IMR-90 (cell line): ENCODE results near the gene NAV1. TPM values are rescaled to one million over a fixed set of nuclear protein-coding genes. Genes with fewer than 3 reads are reported as not detected.

Experiments
- ATAC-seq: fragments of 200-7000 bp; cut with Tn5 transposase; 2 replicates; pipeline ENCODE4 v1.9.1; 2020; ENCODE audit warnings: low read depth, mild to moderate bottlenecking, moderate library complexity
- BruUV-seq: library from RNA; stranded (reverse); fragments of 400-500 nt; replicated peaks from 2 replicates; lab custom pipeline; 2021; lab: Mats Ljungman, UMichigan
- CTCF ChIA-PET: fragments of 300-600 bp; formaldehyde crosslinking; extraction: SDS; loops from one replicate; lab custom pipeline; 2021; ENCODE audit warnings: antibody characterized with exemption; lab: Yijun Ruan, JAX
- POLR2A ChIA-PET: fragments of 300-600 bp; sonication (Branson Sonifier 250); formaldehyde crosslinking; loops from one replicate; lab custom pipeline; 2022; ENCODE audit warnings: antibody characterized with exemption; ENCODE audit not compliant: unreplicated experiment; lab: Charles Lee
- DNase-seq: peaks from one replicate; pipeline ENCODE4 v3.0.0; 2013
- H2AFZ ChIP-seq: replicated peaks from 2 replicates; pipeline ENCODE3; 2013; ENCODE audit warnings: low read length, mild to moderate bottlenecking; ENCODE audit not compliant: poor library complexity
- H2AK5ac ChIP-seq: 2 replicates; pipeline ENCODE4 v1.6.1; 2013; ENCODE audit warnings: low read depth, low read length, inconsistent platforms
- H2AK9ac ChIP-seq: replicated peaks from 2 replicates; pipeline ENCODE3; 2013; ENCODE audit warnings: mild to moderate bottlenecking, low read depth, low read length, moderate library complexity; ENCODE audit not compliant: poor library complexity
- H2BK120ac ChIP-seq: 2 replicates; pipeline ENCODE4 v1.6.1; 2013; ENCODE audit warnings: low read depth, low read length, inconsistent platforms
- H2BK15ac ChIP-seq: 3 replicates; pipeline ENCODE4 v1.6.1; 2013; ENCODE audit warnings: low read depth, low read length, inconsistent platforms
- H2BK20ac ChIP-seq: 2 replicates; pipeline ENCODE4 v1.6.1; 2013; ENCODE audit warnings: low read depth, mild to moderate bottlenecking, inconsistent platforms, low read length, moderate library complexity
- H2BK5ac ChIP-seq: 2 replicates; pipeline ENCODE4 v1.6.1; 2013; ENCODE audit warnings: mild to moderate bottlenecking, low read depth, low read length, inconsistent platforms; ENCODE audit not compliant: poor library complexity, severe bottlenecking
- H3K14ac ChIP-seq: replicated peaks from 2 replicates; pipeline ENCODE4 v1.6.1; 2013; ENCODE audit warnings: low read depth, low read length, inconsistent platforms
- H3K18ac ChIP-seq: 2 replicates; pipeline ENCODE4 v1.6.1; 2013; ENCODE audit warnings: low read depth, low read length, control low read depth
- H3K23ac ChIP-seq: 2 replicates; pipeline ENCODE4 v1.6.1; 2013; ENCODE audit warnings: low read depth, low read length, inconsistent platforms
- H3K27ac ChIP-seq: 2 replicates; pipeline ENCODE4 v1.5.1; 2013; ENCODE audit warnings: mild to moderate bottlenecking, control low read depth, low read length; ENCODE audit not compliant: insufficient read depth
- H3K27me3 ChIP-seq: 2 replicates; pipeline ENCODE4 v1.6.1; 2013; ENCODE audit warnings: low read length; ENCODE audit not compliant: control insufficient read depth, insufficient read depth
- H3K36me3 ChIP-seq: 2 replicates; pipeline ENCODE4 v1.6.1; 2013; ENCODE audit warnings: low read length, mixed read lengths; ENCODE audit not compliant: control insufficient read depth, insufficient read depth
- H3K4ac ChIP-seq: 2 replicates; pipeline ENCODE4 v1.6.1; 2013; ENCODE audit warnings: low read depth, low read length, inconsistent platforms
- H3K4me1 ChIP-seq: 2 replicates; pipeline ENCODE4 v1.6.1; 2013; ENCODE audit warnings: low read length, mixed read lengths; ENCODE audit not compliant: control insufficient read depth, insufficient read depth
- H3K4me2 ChIP-seq: 2 replicates; pipeline ENCODE4 v1.6.1; 2013; ENCODE audit warnings: low read depth, mild to moderate bottlenecking, control low read depth, low read length, moderate library complexity
- H3K4me3 ChIP-seq: 2 replicates; pipeline ENCODE4 v1.5.1; 2013; ENCODE audit warnings: low read depth, mild to moderate bottlenecking, control low read depth, low read length, moderate library complexity; ENCODE audit not compliant: insufficient read depth
- H3K56ac ChIP-seq: 2 replicates; pipeline ENCODE4 v1.6.1; 2013; ENCODE audit warnings: low read length, inconsistent platforms; ENCODE audit not compliant: insufficient read depth; ENCODE audit errors: extremely low read depth
- H3K79me1 ChIP-seq, 2 experiments: 2 replicates each; pipeline ENCODE4 v1.6.1; 2013; ENCODE audit warnings: low read length in 2 of 2, inconsistent platforms in 1 of 2, low read depth in 1 of 2
- H3K9ac ChIP-seq: 2 replicates; pipeline ENCODE4 v1.6.1; 2013; ENCODE audit warnings: low read depth, low read length, control low read depth
- H3K9me1 ChIP-seq: 2 replicates; pipeline ENCODE4 v1.6.1; 2013; ENCODE audit warnings: low read length, inconsistent platforms; ENCODE audit not compliant: insufficient read depth
- H3K9me3 ChIP-seq: 2 replicates; pipeline ENCODE4 v1.6.1; 2013; ENCODE audit warnings: low read length; ENCODE audit not compliant: control insufficient read depth, insufficient read depth
- H4K20me1 ChIP-seq: 2 replicates; pipeline ENCODE4 v1.6.1; 2013; ENCODE audit warnings: low read length, inconsistent platforms; ENCODE audit not compliant: insufficient read depth
- H4K5ac ChIP-seq: 2 replicates; pipeline ENCODE4 v1.6.1; 2013; ENCODE audit warnings: mild to moderate bottlenecking, low read depth, low read length, control low read depth
- H4K8ac ChIP-seq, 2 experiments: 2 replicates each; pipeline ENCODE4 v1.6.1; 2013; ENCODE audit warnings: low read depth in 2 of 2, low read length in 2 of 2, control low read depth in 1 of 2, inconsistent platforms in 1 of 2
- H4K91ac ChIP-seq: 2 replicates; pipeline ENCODE4 v1.6.1; 2013; ENCODE audit warnings: low read depth, low read length, inconsistent platforms; ENCODE audit not compliant: insufficient read depth
- BHLHE40 ChIP-seq: fragments of 150-350 bp; IDR thresholded peaks from 2 replicates; pipeline ENCODE4 v1.6.1; 2016; ENCODE audit warnings: mild to moderate bottlenecking, low read depth, low read length
- CEBPB ChIP-seq: IDR thresholded peaks from 2 replicates; pipeline ENCODE4 v1.6.1; 2012; ENCODE audit warnings: low read depth, low read length, improper control_type of control experiment
- CHD1 ChIP-seq: IDR thresholded peaks from 2 replicates; pipeline ENCODE4 v1.6.1; 2012; ENCODE audit warnings: low read depth, low read length, improper control_type of control experiment
- FOS ChIP-seq: fragments of 150-350 bp; IDR thresholded peaks from 2 replicates; pipeline ENCODE4 v1.6.1; 2016; ENCODE audit warnings: low read depth, low read length
- MAFK ChIP-seq: IDR thresholded peaks from 2 replicates; pipeline ENCODE4 v1.6.1; 2012; ENCODE audit warnings: low read depth, low read length, improper control_type of control experiment
- MXI1 ChIP-seq: IDR thresholded peaks from 2 replicates; pipeline ENCODE4 v1.6.1; 2012; ENCODE audit warnings: low read depth, mild to moderate bottlenecking, low read length, moderate library complexity, borderline replicate concordance
- NFE2L2 ChIP-seq: fragments of 150-350 bp; IDR thresholded peaks from 2 replicates; pipeline ENCODE4 v1.6.1; 2016; ENCODE audit warnings: low read depth, mild to moderate bottlenecking, low read length
- POLR2A ChIP-seq: IDR thresholded peaks from 2 replicates; pipeline ENCODE4 v1.6.1; 2012; ENCODE audit warnings: mild to moderate bottlenecking, low read depth, low read length
- RAD21 ChIP-seq: IDR thresholded peaks from 2 replicates; pipeline ENCODE4 v1.6.1; 2012; ENCODE audit warnings: low read length, improper control_type of control experiment
- RCOR1 ChIP-seq: IDR thresholded peaks from 2 replicates; pipeline ENCODE4 v1.6.1; 2012; ENCODE audit warnings: mild to moderate bottlenecking, low read length, improper control_type of control experiment; ENCODE audit not compliant: insufficient replicate concordance
- SMC3 ChIP-seq: fragments of 150-350 bp; IDR thresholded peaks from 2 replicates; pipeline ENCODE4 v1.6.1; 2016; ENCODE audit warnings: low read depth, mild to moderate bottlenecking, antibody characterized with exemption, low read length, moderate library complexity
- WGBS, 2 experiments: methylation state at CpG; one replicate each; pipeline versions ENCODE4 v1.1.5 to v1.1.7; 2013; ENCODE audit warnings: missing lambda C conversion rate in 2 of 2; ENCODE audit not compliant: insufficient read length in 1 of 2; ENCODE audit errors: extremely low coverage in 2 of 2; 5-methylcytosine and 5-hydroxymethylcytosine counted together
- dilution Hi-C: fragments of 300-500 bp; cut with HindIII; formaldehyde crosslinking; loops from one replicate; pipeline ENCODE4 v1.14.3; 2018; ENCODE audit warnings: low sequenced_read_pairs; ENCODE audit not compliant: unreplicated experiment
- in situ Hi-C: fragments of 300-500 bp; cut with MboI; formaldehyde crosslinking; loops from 3 replicates; pipeline ENCODE4 v1.14.3; 2019; ENCODE audit warnings: low sequenced_read_pairs, inconsistent platforms, mixed read lengths
- intact Hi-C: fragments of 100-400 bp; cut with micrococcal nuclease; formaldehyde crosslinking; loops from 2 replicates; pipeline ENCODE4 v1.10.0; 2022
- polyA plus RNA-seq, 3 experiments: library from polyadenylated mRNA; depleted of rRNA; stranded (reverse); fragments of >200 nt; gene quantifications; 2 replicates each; pipeline ENCODE4 v1.2.3, GENCODE V29; 2012; ENCODE audit warnings: low replicate concordance in 1 of 3
- total RNA-seq: library from RNA; depleted of rRNA; stranded (reverse); fragments of >200 nt; gene quantifications from 2 replicates; pipeline ENCODE4 v1.2.3, GENCODE V29; 2012
- TF ChIP-seq, protein P1 (sequence below): conservative IDR thresholded peaks from 2 replicates; pipeline ENCODE4 v1.5.1; 2012; ENCODE audit warnings: mild to moderate bottlenecking, low read depth, low read length, improper control_type of control experiment
- TF ChIP-seq, protein P2 (sequence below): fragments of 150-350 bp; IDR thresholded peaks from 2 replicates; pipeline ENCODE4 v1.6.1; 2017; ENCODE audit warnings: mild to moderate bottlenecking, antibody characterized with exemption, low read length, low read depth
- TF ChIP-seq, protein P3 (sequence below): fragments of 150-350 bp; IDR thresholded peaks from 2 replicates; pipeline ENCODE4 v1.6.1; 2016; ENCODE audit warnings: low read depth, mild to moderate bottlenecking, low read length, moderate library complexity, borderline replicate concordance

Gene NAV1
- total and polyA plus RNA-seq, 2 of the 4 experiments (the other 2 are of a cell fraction): 14.0 to 23.1 TPM

DNA sequence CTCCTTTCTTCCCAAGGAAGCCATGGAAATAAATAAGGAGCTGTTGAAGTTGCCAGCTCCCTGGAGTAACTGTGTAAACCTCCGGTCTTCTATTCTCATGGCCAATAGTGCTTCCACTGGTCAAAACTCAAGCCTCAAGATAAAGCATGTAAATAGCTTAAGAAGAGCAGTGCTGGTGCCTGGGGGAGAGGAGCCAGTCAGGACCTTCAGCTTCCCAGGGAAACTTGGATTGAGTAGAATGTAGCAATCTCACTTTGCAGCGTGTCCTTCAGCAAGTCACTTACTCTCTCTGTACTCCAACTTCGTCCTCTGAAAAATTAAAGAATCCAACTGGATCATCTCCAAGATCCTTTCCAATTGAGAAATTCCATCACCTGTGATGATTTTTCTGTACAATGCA lies 44.7 kb downstream of the NAV1 start:
- H4K8ac ChIP-seq: peak overlapping the region in 1 of 2 experiments; percentile 67; a peak in 1 of 4 replicates
- no peak for DNase-seq
- H2BK5ac ChIP-seq: peak overlapping the region; percentile 22
- H3K56ac ChIP-seq: no peak overlapping the region
- peak overlapping the region; percentile 69 for H3K4ac ChIP-seq
- H3K9me1 ChIP-seq: peaks cover 24% of the 10 kb centered on the region
- H3K36me3 ChIP-seq: no peaks in the 10 kb centered on the region; the same call in 1 of the 2 replicates
- WGBS, 2 experiments: no CpG with 5 or more reads among the region's 3 CpGs
- ChIA-PET POLR2A (no interaction called here), CTCF (no interaction called here)
- ATAC-seq: no peak
- H3K27me3 ChIP-seq: no peaks in the 10 kb centered on the region
- peaks cover 38 to 77% of the 10 kb centered on the region in 2 experiments for H3K79me1 ChIP-seq
- peak overlapping the region; percentile 8; the same call in 1 of the 2 replicates for H3K23ac ChIP-seq
- H3K4me3 ChIP-seq: no peak overlapping the region
- peak overlapping the region; percentile 51; the same call in 1 of the 2 replicates for H2BK120ac ChIP-seq
- H2AK9ac ChIP-seq: no peak overlapping the region
- in situ Hi-C loops (no loop called here), dilution Hi-C loops (no loop called here), intact Hi-C loops (loop anchor here (1.0 kb wide), 2 partner anchors 10 to 21 kb away; no protein-coding TSS in a partner anchor)
- H3K9me3 ChIP-seq: no peaks in the 10 kb centered on the region
- H2BK20ac ChIP-seq: peak overlapping the region; percentile 77; the same call in 1 of the 2 replicates
- H4K20me1 ChIP-seq: peaks cover 21% of the 10 kb centered on the region
- H4K5ac ChIP-seq: peak overlapping the region; percentile 73
- peak overlapping the region; percentile 81 for H3K14ac ChIP-seq
- no peak overlapping the region for H3K9ac ChIP-seq
- peak overlapping the region; percentile 82 for H3K18ac ChIP-seq
- no peak overlapping the region for H2AFZ ChIP-seq
- H3K4me2 ChIP-seq: no peak overlapping the region
- peak overlapping the region; percentile 23; the same call in 1 of the 3 replicates for H2BK15ac ChIP-seq
- peak overlapping the region; percentile 65; the same call in 1 of the 2 replicates for H3K27ac ChIP-seq
- TF ChIP-seq NFE2L2 (no peak), CHD1 (no peak), MXI1 (no peak), RAD21 (no peak), SMC3 (no peak), CEBPB (no peak), BHLHE40 (no peak), FOS (no peak), MAFK (no peak), POLR2A (no peak), RCOR1 (no peak)
- TF ChIP-seq, protein P1, sequence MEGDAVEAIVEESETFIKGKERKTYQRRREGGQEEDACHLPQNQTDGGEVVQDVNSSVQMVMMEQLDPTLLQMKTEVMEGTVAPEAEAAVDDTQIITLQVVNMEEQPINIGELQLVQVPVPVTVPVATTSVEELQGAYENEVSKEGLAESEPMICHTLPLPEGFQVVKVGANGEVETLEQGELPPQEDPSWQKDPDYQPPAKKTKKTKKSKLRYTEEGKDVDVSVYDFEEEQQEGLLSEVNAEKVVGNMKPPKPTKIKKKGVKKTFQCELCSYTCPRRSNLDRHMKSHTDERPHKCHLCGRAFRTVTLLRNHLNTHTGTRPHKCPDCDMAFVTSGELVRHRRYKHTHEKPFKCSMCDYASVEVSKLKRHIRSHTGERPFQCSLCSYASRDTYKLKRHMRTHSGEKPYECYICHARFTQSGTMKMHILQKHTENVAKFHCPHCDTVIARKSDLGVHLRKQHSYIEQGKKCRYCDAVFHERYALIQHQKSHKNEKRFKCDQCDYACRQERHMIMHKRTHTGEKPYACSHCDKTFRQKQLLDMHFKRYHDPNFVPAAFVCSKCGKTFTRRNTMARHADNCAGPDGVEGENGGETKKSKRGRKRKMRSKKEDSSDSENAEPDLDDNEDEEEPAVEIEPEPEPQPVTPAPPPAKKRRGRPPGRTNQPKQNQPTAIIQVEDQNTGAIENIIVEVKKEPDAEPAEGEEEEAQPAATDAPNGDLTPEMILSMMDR: no peak
- TF ChIP-seq, protein P2, sequence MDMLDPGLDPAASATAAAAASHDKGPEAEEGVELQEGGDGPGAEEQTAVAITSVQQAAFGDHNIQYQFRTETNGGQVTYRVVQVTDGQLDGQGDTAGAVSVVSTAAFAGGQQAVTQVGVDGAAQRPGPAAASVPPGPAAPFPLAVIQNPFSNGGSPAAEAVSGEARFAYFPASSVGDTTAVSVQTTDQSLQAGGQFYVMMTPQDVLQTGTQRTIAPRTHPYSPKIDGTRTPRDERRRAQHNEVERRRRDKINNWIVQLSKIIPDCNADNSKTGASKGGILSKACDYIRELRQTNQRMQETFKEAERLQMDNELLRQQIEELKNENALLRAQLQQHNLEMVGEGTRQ: no peak
- TF ChIP-seq, protein P3, sequence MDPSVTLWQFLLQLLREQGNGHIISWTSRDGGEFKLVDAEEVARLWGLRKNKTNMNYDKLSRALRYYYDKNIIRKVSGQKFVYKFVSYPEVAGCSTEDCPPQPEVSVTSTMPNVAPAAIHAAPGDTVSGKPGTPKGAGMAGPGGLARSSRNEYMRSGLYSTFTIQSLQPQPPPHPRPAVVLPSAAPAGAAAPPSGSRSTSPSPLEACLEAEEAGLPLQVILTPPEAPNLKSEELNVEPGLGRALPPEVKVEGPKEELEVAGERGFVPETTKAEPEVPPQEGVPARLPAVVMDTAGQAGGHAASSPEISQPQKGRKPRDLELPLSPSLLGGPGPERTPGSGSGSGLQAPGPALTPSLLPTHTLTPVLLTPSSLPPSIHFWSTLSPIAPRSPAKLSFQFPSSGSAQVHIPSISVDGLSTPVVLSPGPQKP: no peak
- H4K91ac ChIP-seq: no peak overlapping the region; the same call in 1 of the 2 replicates
- peak overlapping the region; percentile 81 for H2AK5ac ChIP-seq
- no TSS peak for BruUV-seq
- peaks cover 29% of the 10 kb centered on the region for H3K4me1 ChIP-seq
